ENCODE results near the gene TSPAN12. TPM values are rescaled to one million over a fixed set of nuclear protein-coding genes. Genes with fewer than 3 reads are reported as not detected.

TSPAN12 gene
- total and polyA plus RNA-seq, 2 of the 4 experiments (the other 2 are of a cell fraction), result 0.36 to 0.72 TPM

DNA sequence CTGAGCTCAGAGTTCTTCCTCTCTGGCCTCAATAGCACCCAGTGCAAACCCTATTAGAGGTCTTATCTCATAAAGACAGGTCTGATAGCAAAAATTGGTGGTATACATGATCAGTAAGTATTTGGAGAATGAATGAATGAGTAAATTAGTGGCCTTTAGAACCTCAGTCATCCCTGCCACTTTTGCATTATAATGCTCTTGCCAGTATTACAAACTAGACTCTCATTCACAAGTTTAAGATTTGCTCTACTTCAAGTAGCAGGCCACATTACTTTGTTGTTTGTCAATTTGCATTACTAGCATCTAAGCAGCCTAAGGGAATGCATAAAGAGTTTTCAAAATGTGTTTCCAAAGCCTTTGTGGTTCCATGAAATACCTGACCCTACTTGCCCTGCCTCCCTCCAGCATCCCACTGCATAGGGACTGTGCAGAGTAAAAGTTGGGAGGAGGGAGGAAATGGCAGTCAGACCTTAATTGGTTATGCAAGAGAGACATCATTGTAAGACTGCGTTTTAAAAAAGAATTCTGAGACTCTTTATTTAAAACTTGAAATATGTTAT, 21.3 kb downstream of the TSPAN12 start:
- ChIA-PET POLR2A (ENCODE audit: unreplicated experiment) (no interaction called here), CTCF (no interaction called here)
- Histone ChIP-seq H3K14ac (replicated peaks; ENCODE audit: low read depth, low read length) (no peak overlapping the region), H3K18ac (ENCODE audit: low read depth, low read length) (no peak overlapping the region), H3K4ac (ENCODE audit: low read depth, low read length) (no peak overlapping the region), H3K9me1 (ENCODE audit: insufficient read depth, low read length) (no peaks in the 10 kb centered on the region), H2BK20ac (ENCODE audit: low read depth, low read length) (no peak overlapping the region), H3K4me3 (ENCODE audit: insufficient read depth, low read depth, low read length) (no peak overlapping the region), H2AK9ac (replicated peaks; ENCODE audit: low read depth, low read length, poor library complexity) (no peak overlapping the region), H2AFZ (replicated peaks; ENCODE audit: low read length, poor library complexity) (no peak overlapping the region), H2AK5ac (ENCODE audit: low read depth, low read length) (no peak overlapping the region), H3K27ac (ENCODE audit: insufficient read depth, low read length) (no peak overlapping the region), H4K91ac (ENCODE audit: insufficient read depth, low read depth, low read length) (no peak overlapping the region), H3K79me1 (ENCODE audit: low read depth in 1 of 2, low read length in 2 of 2) (no peaks in the 10 kb centered on the region), H4K8ac (ENCODE audit: low read depth in 2 of 2, low read length in 2 of 2) (no peak overlapping the region), H3K4me2 (ENCODE audit: low read depth, low read length) (no peak overlapping the region), H2BK5ac (ENCODE audit: low read depth, low read length, poor library complexity, severe bottlenecking) (no peak overlapping the region), H3K23ac (ENCODE audit: low read depth, low read length) (no peak overlapping the region), H3K4me1 (ENCODE audit: control insufficient read depth, insufficient read depth, low read length) (no peaks in the 10 kb centered on the region), H3K9me3 (ENCODE audit: control insufficient read depth, insufficient read depth, low read length) (no peaks in the 10 kb centered on the region), H2BK15ac (ENCODE audit: low read depth, low read length) (no peak overlapping the region), H3K9ac (ENCODE audit: low read depth, low read length) (no peak overlapping the region), H2BK120ac (ENCODE audit: low read depth, low read length) (no peak overlapping the region), H4K20me1 (ENCODE audit: insufficient read depth, low read length) (no peaks in the 10 kb centered on the region), H3K56ac (ENCODE audit: extremely low read depth, insufficient read depth, low read length) (no peak overlapping the region), H3K36me3 (ENCODE audit: control insufficient read depth, insufficient read depth, low read length) (peaks cover 10% of the 10 kb centered on the region), H4K5ac (ENCODE audit: low read depth, low read length) (no peak overlapping the region), H3K27me3 (ENCODE audit: control insufficient read depth, insufficient read depth, low read length) (no peaks in the 10 kb centered on the region)
- dilution Hi-C loops (cut with HindIII; ENCODE audit: low sequenced_read_pairs, unreplicated experiment), result no loop called here
- WGBS, 2 experiments (ENCODE audit: extremely low coverage in 2 of 2, insufficient read length in 1 of 2), result no CpG with 5 or more reads among the region's 1 CpG
- no peak for DNase-seq
- no peak for ATAC-seq (ENCODE audit: low read depth)
- TF ChIP-seq MAFK (IDR thresholded peaks at IDR 0.05; ENCODE audit: low read depth, low read length), result no peak
- TF ChIP-seq POLR2A (IDR thresholded peaks at IDR 0.05; ENCODE audit: low read depth, low read length), result no peak
- no peak for TF ChIP-seq CHD1 (IDR thresholded peaks at IDR 0.05; ENCODE audit: low read depth, low read length)
- no peak for TF ChIP-seq FOS (IDR thresholded peaks at IDR 0.05; ENCODE audit: low read depth, low read length)
- TF ChIP-seq MXI1 (IDR thresholded peaks at IDR 0.05; ENCODE audit: borderline replicate concordance, low read depth, low read length), result no peak
- BruUV-seq (replicated peaks), result no TSS peak
- intact Hi-C loops (cut with micrococcal nuclease), result no loop called here
- in situ Hi-C loops (cut with MboI; ENCODE audit: low sequenced_read_pairs), result no loop called here
